CD4-positive, alpha-beta T cell (primary cell): Measurements from ENCODE around the gene C1orf87. TPM values are rescaled to one million over a fixed set of nuclear protein-coding genes. Genes with fewer than 3 reads are reported as not detected.

Experiments used
- ATAC-seq: fragments of 200-7000 bp; cut with Tn5 transposase; one replicate; pipeline ENCODE4 v1.10.0; 2022; ENCODE audit warnings: mild to moderate bottlenecking; ENCODE audit not compliant: poor library complexity
- CTCF ChIA-PET: fragments of 350-600 bp; sonication (Branson Sonifier 250); formaldehyde crosslinking; loops from one replicate; lab custom pipeline; 2021; ENCODE audit warnings: antibody characterized with exemption, inconsistent platforms; lab: Charles Lee
- POLR2A ChIA-PET: fragments of 350-600 bp; sonication (Branson Sonifier 250); formaldehyde crosslinking; loops from one replicate; lab custom pipeline; 2021; ENCODE audit warnings: antibody characterized with exemption, inconsistent platforms; lab: Charles Lee
- DNase-seq, 14 experiments: peaks; one replicate each; pipeline ENCODE4 v3.0.0-alpha.2; 2013 to 2020; ENCODE audit warnings: mixed read lengths in 2 of 14
- H3K27ac ChIP-seq, 2 donors: one replicate each; pipeline versions ENCODE4 v1.5.1 to v1.7.0; 2013; ENCODE audit warnings: low read length in 2 of 2, low read depth in 1 of 2, mild to moderate bottlenecking in 1 of 2
- H3K27me3 ChIP-seq, 2 experiments: 1 replicate in 1 of 2; 2 replicates in 1 of 2; pipeline versions ENCODE4 v1.6.1 to v1.7.0; 2013; ENCODE audit warnings: low read length in 2 of 2, control low read depth in 1 of 2, mild to moderate bottlenecking in 1 of 2, moderate library complexity in 1 of 2; ENCODE audit not compliant: insufficient read depth in 2 of 2, control insufficient read depth in 1 of 2
- H3K36me3 ChIP-seq: one replicate; pipeline ENCODE4 v1.6.1; 2013; ENCODE audit warnings: low read length, control low read depth; ENCODE audit not compliant: insufficient read depth
- H3K4me1 ChIP-seq: one replicate; pipeline ENCODE4 v1.6.1; 2013; ENCODE audit warnings: low read length, control low read depth; ENCODE audit not compliant: insufficient read depth
- H3K4me3 ChIP-seq: one replicate; pipeline ENCODE4 v1.5.1; 2013; ENCODE audit warnings: mild to moderate bottlenecking, low read length, moderate library complexity
- H3K9me3 ChIP-seq, 2 experiments: 1 replicate in 1 of 2; 2 replicates in 1 of 2; pipeline versions ENCODE4 v1.6.1 to v1.7.0; 2013; ENCODE audit warnings: low read length in 2 of 2, mild to moderate bottlenecking in 2 of 2, control low read depth in 1 of 2, moderate library complexity in 1 of 2; ENCODE audit not compliant: control insufficient read depth in 1 of 2, insufficient read depth in 1 of 2
- H3K27ac Mint-ChIP-seq: one replicate; pipeline ENCODE4 v1.8.0; 2020; ENCODE audit warnings: mixed read lengths
- H3K27me3 Mint-ChIP-seq: one replicate; pipeline ENCODE4 v1.8.0; 2021; ENCODE audit warnings: mixed read lengths
- H3K36me3 Mint-ChIP-seq: one replicate; pipeline ENCODE4 v1.8.0; 2021; ENCODE audit warnings: low read depth, mixed read lengths
- H3K4me1 Mint-ChIP-seq: one replicate; pipeline ENCODE4 v1.8.0; 2021; ENCODE audit warnings: low read depth, mixed read lengths
- H3K4me3 Mint-ChIP-seq: one replicate; pipeline ENCODE4 v1.8.0; 2020; ENCODE audit warnings: mild to moderate bottlenecking, mixed read lengths
- H3K9me3 Mint-ChIP-seq: one replicate; pipeline ENCODE4 v1.8.0; 2020; ENCODE audit warnings: mixed read lengths
- intact Hi-C, 2 experiments: fragments of 100-400 bp; cut with DNase I in 1 of 2; cut with micrococcal nuclease in 1 of 2; formaldehyde crosslinking; loops; one replicate each; pipeline versions ENCODE4 v1.15.1 to v1.9.0; 2023 to 2025; cut with DNase I, micrococcal nuclease
- total RNA-seq, 174 experiments: library from RNA in 2 of 174; stranded (reverse) in 2 of 174; gene quantifications; one replicate each; pipeline ENCODE4 v1.2.3 and lab custom pipeline; 2021 to 2026
- TF ChIP-seq, protein P1 (sequence below): fragments of 200-600 bp; IDR thresholded peaks from one replicate; pipeline ENCODE4 v1.8.0; 2022; ENCODE audit warnings: antibody characterized with exemption, mild to moderate bottlenecking

Gene C1orf87
- total RNA-seq, 2 experiments from 2014 or later = not detected

DNA sequence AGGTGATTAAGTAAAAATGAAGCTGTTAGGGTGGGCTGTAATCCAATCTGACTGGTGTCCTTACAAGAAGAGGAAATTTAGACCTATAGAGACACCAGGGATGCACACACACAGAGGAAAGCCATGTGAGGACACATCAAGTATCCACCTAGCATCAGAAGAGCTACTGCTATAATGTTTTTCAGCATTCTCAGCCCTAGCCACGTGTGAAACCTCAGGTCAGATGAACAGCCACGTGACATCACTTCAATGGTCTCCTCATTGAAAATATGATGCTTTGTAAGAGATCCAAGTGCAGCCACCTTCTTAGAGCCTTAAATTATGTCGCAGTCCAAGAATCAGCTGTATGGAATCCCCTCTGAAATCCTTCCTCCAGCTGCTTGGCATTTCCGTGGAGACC is 65.1 kb downstream of the C1orf87 start:
- H3K36me3 Mint-ChIP-seq = no peaks in the 10 kb centered on the region
- POLR2A ChIA-PET = no interaction called here
- no peak overlapping the region for H3K4me3 Mint-ChIP-seq
- CTCF ChIA-PET = no interaction called here
- H3K27me3 Mint-ChIP-seq = peaks cover 26% of the 10 kb centered on the region
- H3K9me3 Mint-ChIP-seq = no peaks in the 10 kb centered on the region
- DNase-seq (no peak), ATAC-seq (no peak)
- no peak overlapping the region for H3K27ac ChIP-seq
- H3K4me1 ChIP-seq = no peaks in the 10 kb centered on the region
- H3K4me1 Mint-ChIP-seq = no peaks in the 10 kb centered on the region
- intact Hi-C loops = no loop called here
- TF ChIP-seq, protein P1, sequence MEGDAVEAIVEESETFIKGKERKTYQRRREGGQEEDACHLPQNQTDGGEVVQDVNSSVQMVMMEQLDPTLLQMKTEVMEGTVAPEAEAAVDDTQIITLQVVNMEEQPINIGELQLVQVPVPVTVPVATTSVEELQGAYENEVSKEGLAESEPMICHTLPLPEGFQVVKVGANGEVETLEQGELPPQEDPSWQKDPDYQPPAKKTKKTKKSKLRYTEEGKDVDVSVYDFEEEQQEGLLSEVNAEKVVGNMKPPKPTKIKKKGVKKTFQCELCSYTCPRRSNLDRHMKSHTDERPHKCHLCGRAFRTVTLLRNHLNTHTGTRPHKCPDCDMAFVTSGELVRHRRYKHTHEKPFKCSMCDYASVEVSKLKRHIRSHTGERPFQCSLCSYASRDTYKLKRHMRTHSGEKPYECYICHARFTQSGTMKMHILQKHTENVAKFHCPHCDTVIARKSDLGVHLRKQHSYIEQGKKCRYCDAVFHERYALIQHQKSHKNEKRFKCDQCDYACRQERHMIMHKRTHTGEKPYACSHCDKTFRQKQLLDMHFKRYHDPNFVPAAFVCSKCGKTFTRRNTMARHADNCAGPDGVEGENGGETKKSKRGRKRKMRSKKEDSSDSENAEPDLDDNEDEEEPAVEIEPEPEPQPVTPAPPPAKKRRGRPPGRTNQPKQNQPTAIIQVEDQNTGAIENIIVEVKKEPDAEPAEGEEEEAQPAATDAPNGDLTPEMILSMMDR = no peak
- no peak overlapping the region for H3K4me3 ChIP-seq
- no peaks in the 10 kb centered on the region for H3K36me3 ChIP-seq
- H3K27me3 ChIP-seq = no peaks in the 10 kb centered on the region
- no peak overlapping the region for H3K27ac Mint-ChIP-seq
- H3K9me3 ChIP-seq = no peaks in the 10 kb centered on the region

DNA sequence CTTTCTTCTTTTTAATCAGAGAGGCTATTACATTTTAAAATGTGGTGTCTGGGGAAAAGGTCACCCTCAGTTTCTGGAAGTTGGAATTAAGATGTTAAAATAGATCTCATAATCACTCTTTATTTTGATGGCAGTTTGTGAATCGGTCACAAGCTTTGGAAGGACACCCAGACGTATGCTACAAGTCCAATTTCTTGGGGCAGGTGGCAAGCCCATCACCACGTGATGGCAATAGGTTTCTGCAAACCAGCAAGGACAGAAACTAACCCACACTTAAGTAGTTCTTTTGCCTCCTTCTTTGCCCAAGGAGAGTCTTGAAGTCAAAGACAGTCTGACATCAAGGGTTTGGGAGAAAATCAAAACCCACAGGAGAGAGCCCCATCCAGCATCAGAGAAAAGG is 72.9 kb downstream of the C1orf87 start:
- Mint-ChIP-seq H3K27me3 (peaks cover 34% of the 10 kb centered on the region), H3K27ac (no peak overlapping the region), H3K4me3 (no peak overlapping the region), H3K4me1 (no peaks in the 10 kb centered on the region), H3K36me3 (no peaks in the 10 kb centered on the region), H3K9me3 (no peaks in the 10 kb centered on the region)
- Histone ChIP-seq H3K9me3 (no peaks in the 10 kb centered on the region), H3K4me3 (no peak overlapping the region), H3K4me1 (no peaks in the 10 kb centered on the region), H3K27ac (no peak overlapping the region), H3K27me3 (no peaks in the 10 kb centered on the region), H3K36me3 (no peaks in the 10 kb centered on the region)
- ChIA-PET POLR2A (no interaction called here), CTCF (no interaction called here)
- ATAC-seq (no peak), DNase-seq (no peak)
- intact Hi-C loops = no loop called here
- TF ChIP-seq, protein P1 = no peak

DNA sequence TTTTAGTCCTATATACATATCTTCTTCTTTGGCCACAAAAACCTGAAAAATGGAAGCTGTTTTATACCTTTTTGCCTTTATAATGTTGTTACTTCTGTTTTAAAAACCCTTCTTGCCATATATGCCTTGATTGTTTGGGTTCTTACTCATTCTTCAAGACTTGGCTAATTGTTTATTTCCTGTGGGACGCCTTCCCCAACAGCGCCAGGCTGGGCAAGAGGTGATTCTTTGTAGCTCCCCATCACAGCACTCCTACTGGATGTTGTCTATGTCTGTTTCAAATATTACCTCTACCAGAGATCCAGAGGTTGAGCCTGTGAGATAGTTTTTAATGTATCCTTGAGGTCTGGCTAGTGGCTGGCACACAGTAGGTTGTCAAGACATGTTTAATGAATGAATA is 73.8 kb downstream of the C1orf87 start:
- H3K27me3 Mint-ChIP-seq = peaks cover 38% of the 10 kb centered on the region

More for the DNA sequence above, 73.8 kb downstream of the C1orf87 start:
- Histone ChIP-seq H3K27me3 (peaks cover 0 to 3% of the 10 kb centered on the region in 2 experiments), H3K9me3 (no peaks in the 10 kb centered on the region), H3K36me3 (no peaks in the 10 kb centered on the region), H3K4me1 (no peaks in the 10 kb centered on the region), H3K4me3 (no peak overlapping the region), H3K27ac (no peak overlapping the region)
- H3K27ac Mint-ChIP-seq = no peak overlapping the region
- H3K4me1 Mint-ChIP-seq = no peaks in the 10 kb centered on the region
- no peak overlapping the region for H3K4me3 Mint-ChIP-seq
- no peaks in the 10 kb centered on the region for H3K9me3 Mint-ChIP-seq
- no peak for DNase-seq
- intact Hi-C loops = no loop called here
- TF ChIP-seq, protein P1 = no peak
- no peaks in the 10 kb centered on the region for H3K36me3 Mint-ChIP-seq
- no peak for ATAC-seq
- ChIA-PET POLR2A (no interaction called here), CTCF (no interaction called here)
